ENCODE results near the gene PEX5L. TPM values are rescaled to one million over a fixed set of nuclear protein-coding genes. Genes with fewer than 3 reads are reported as not detected.
"Not testable (repeated sequence)": the region's sequence is repeated elsewhere in the genome, so short reads cannot be mapped to it uniquely, and the experiment has no call there.

PEX5L gene
- total RNA-seq, 4 donors from 2014 or later: 1.2 TPM; not detected in 3

- H3K27ac ChIP-seq: no peak overlapping the region
- no peak for TF ChIP-seq POLR2A (IDR thresholded peaks at IDR 0.05)
- no peak for TF ChIP-seq CTCF (IDR thresholded peaks at IDR 0.05)
- no peak for TF ChIP-seq POLR2AphosphoS5 (IDR thresholded peaks at IDR 0.05)
- no peak for TF ChIP-seq EP300 (IDR thresholded peaks at IDR 0.05; ENCODE audit: low read depth)
Measured at GRCh38 chr3:179794355-179794754, 242.4 kb downstream of the PEX5L start.

GRCh38 chr3:179791793-179792192 is 244.9 kb downstream of the PEX5L start:
- Histone ChIP-seq H3K27me3 (no peaks in the 10 kb centered on the region), H3K4me1 (no peaks in the 10 kb centered on the region), H3K9me3 (no peaks in the 10 kb centered on the region), H3K36me3 (no peaks in the 10 kb centered on the region), H3K27ac (no peak overlapping the region), H3K4me3 (no peak overlapping the region)
- no peak for TF ChIP-seq POLR2A (IDR thresholded peaks at IDR 0.05)
- no peak for DNase-seq
- in situ Hi-C loops (cut with MboI; ENCODE audit: low pct_ligation_motif_present in 1 of 4, low pct_unique_long_range_greater_than_20kb in 1 of 4, low sequenced_read_pairs in 3 of 4) (no loop called here), intact Hi-C loops (cut with DNase I; ENCODE audit: low total_unique reads) (no loop called here)
- WGBS, 2 donors (ENCODE audit: low coverage in 1 of 2): 89 to 90% methylated on average over 3 of the region's 3 CpGs

More at GRCh38 chr3:179794355-179794754, 242.4 kb downstream of the PEX5L start:
- H3K4me1 ChIP-seq: no peaks in the 10 kb centered on the region
- intact Hi-C loops (cut with DNase I; ENCODE audit: low total_unique reads): no loop called here
- no peaks in the 10 kb centered on the region for H3K9me3 ChIP-seq
- in situ Hi-C loops (cut with MboI; ENCODE audit: low pct_ligation_motif_present in 1 of 4, low pct_unique_long_range_greater_than_20kb in 1 of 4, low sequenced_read_pairs in 3 of 4): no loop called here
- peaks cover 6% of the 10 kb centered on the region for H3K27me3 ChIP-seq
- DNase-seq: no peak
- no peaks in the 10 kb centered on the region for H3K36me3 ChIP-seq
- no peak overlapping the region for H3K4me3 ChIP-seq
- 59 to 68% methylated on average over 3 to 4 of the region's 4 CpGs for WGBS, 2 donors (ENCODE audit: low coverage in 1 of 2)

- H3K4me1 ChIP-seq: no peaks in the 10 kb centered on the region
- in situ Hi-C loops (cut with MboI; ENCODE audit: low pct_ligation_motif_present in 1 of 4, low pct_unique_long_range_greater_than_20kb in 1 of 4, low sequenced_read_pairs in 3 of 4): no loop called here
- no peak for TF ChIP-seq CTCF (IDR thresholded peaks at IDR 0.05)
- TF ChIP-seq EP300 (IDR thresholded peaks at IDR 0.05; ENCODE audit: low read depth): no peak
- no peak for TF ChIP-seq POLR2AphosphoS5 (IDR thresholded peaks at IDR 0.05)
- no peak for TF ChIP-seq POLR2A (IDR thresholded peaks at IDR 0.05)
- H3K27me3 ChIP-seq: no peaks in the 10 kb centered on the region
- intact Hi-C loops (cut with DNase I; ENCODE audit: low total_unique reads): no loop called here
- WGBS, 2 donors (ENCODE audit: low coverage in 1 of 2): 96% methylated on average over 1 of the region's 1 CpG; no CpG with 5 or more reads in 1 of the 2 donors
- H3K4me3 ChIP-seq: no peak overlapping the region
- H3K9me3 ChIP-seq: no peaks in the 10 kb centered on the region
- no peak overlapping the region for H3K27ac ChIP-seq
- DNase-seq: no peak
- H3K36me3 ChIP-seq: no peaks in the 10 kb centered on the region
Measured at GRCh38 chr3:179788996-179789395, 247.7 kb downstream of the PEX5L start.

- H3K4me3 ChIP-seq; H3K9me3 ChIP-seq; H3K36me3 ChIP-seq; H3K4me1 ChIP-seq; in situ Hi-C loops (cut with MboI; ENCODE audit: low pct_ligation_motif_present in 1 of 4, low pct_unique_long_range_greater_than_20kb in 1 of 4, low sequenced_read_pairs in 3 of 4); H3K27ac ChIP-seq; intact Hi-C loops (cut with DNase I; ENCODE audit: low total_unique reads); H3K27me3 ChIP-seq; DNase-seq: not testable (repeated sequence)
- WGBS, 2 donors (ENCODE audit: low coverage in 1 of 2): 93 to 95% methylated on average over 5 of the region's 5 CpGs
Measured at GRCh38 chr3:179782841-179783240, 253.9 kb downstream of the PEX5L start.

GRCh38 chr3:179775416-179776122 is 261.2 kb downstream of the PEX5L start:
- Histone ChIP-seq H3K9me3 (no peaks in the 10 kb centered on the region), H3K4me1 (peaks cover 0 to 4% (median 2%) of the 10 kb centered on the region in 4 donors), H3K4me3 (no peak overlapping the region), H3K36me3 (no peaks in the 10 kb centered on the region), H3K27me3 (no peaks in the 10 kb centered on the region), H3K27ac (no peak overlapping the region)
- no peak for DNase-seq
- TF ChIP-seq CTCF (IDR thresholded peaks at IDR 0.05) (no peak), POLR2A (IDR thresholded peaks at IDR 0.05) (no peak), POLR2AphosphoS5 (IDR thresholded peaks at IDR 0.05) (no peak), EP300 (IDR thresholded peaks at IDR 0.05; ENCODE audit: low read depth) (no peak)
- in situ Hi-C loops (cut with MboI; ENCODE audit: low pct_ligation_motif_present in 1 of 4, low pct_unique_long_range_greater_than_20kb in 1 of 4, low sequenced_read_pairs in 3 of 4) (no loop called here), intact Hi-C loops (cut with DNase I; ENCODE audit: low total_unique reads) (no loop called here)
- 95% methylated on average over 15 of the region's 28 CpGs; no CpG with 5 or more reads in 1 of the 2 donors for WGBS, 2 donors (ENCODE audit: low coverage in 1 of 2)
